D721Med (cell line): ENCODE data around the gene PI16.

ENCODE experiments used
- DNase-seq: peaks from one replicate; pipeline ENCODE4 v3.0.0; 2011; ENCODE audit warnings: low spot score; ENCODE audit not compliant: insufficient read length
- FAIRE-seq: peaks from 2 replicates; lab custom pipeline; 2011; peaks lifted over from hg19 to GRCh38; lab: Jason Lieb, UNC
- TF ChIP-seq, protein P1 (sequence below): IDR thresholded peaks from 2 replicates; pipeline ENCODE4 v1.5.1; 2012; ENCODE audit warnings: mild to moderate bottlenecking, control low read depth; ENCODE audit not compliant: insufficient read depth; ENCODE audit errors: missing control alignments

PI16 gene

DNA sequence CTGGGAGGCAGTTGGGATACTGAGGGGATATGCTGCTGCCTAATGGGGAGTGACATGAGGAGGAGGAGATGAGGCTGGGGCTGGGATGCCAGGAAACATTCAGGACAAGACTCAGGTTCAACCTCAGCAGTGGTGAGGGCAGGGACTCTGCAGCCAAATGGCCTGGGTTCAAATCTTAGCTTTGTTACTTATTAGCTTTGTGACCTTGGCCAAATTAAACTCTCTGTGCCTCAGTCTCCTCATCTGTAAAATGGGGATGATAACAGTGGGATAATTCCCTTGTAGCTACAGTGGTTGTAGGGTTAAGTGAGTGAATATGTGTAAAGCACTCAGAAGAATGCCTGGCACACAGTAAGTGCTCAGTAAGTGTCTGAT lies 1.9 kb downstream of the PI16 start:
- FAIRE-seq (no peak), DNase-seq (no peak)
- TF ChIP-seq, protein P1, sequence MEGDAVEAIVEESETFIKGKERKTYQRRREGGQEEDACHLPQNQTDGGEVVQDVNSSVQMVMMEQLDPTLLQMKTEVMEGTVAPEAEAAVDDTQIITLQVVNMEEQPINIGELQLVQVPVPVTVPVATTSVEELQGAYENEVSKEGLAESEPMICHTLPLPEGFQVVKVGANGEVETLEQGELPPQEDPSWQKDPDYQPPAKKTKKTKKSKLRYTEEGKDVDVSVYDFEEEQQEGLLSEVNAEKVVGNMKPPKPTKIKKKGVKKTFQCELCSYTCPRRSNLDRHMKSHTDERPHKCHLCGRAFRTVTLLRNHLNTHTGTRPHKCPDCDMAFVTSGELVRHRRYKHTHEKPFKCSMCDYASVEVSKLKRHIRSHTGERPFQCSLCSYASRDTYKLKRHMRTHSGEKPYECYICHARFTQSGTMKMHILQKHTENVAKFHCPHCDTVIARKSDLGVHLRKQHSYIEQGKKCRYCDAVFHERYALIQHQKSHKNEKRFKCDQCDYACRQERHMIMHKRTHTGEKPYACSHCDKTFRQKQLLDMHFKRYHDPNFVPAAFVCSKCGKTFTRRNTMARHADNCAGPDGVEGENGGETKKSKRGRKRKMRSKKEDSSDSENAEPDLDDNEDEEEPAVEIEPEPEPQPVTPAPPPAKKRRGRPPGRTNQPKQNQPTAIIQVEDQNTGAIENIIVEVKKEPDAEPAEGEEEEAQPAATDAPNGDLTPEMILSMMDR: no peak

DNA sequence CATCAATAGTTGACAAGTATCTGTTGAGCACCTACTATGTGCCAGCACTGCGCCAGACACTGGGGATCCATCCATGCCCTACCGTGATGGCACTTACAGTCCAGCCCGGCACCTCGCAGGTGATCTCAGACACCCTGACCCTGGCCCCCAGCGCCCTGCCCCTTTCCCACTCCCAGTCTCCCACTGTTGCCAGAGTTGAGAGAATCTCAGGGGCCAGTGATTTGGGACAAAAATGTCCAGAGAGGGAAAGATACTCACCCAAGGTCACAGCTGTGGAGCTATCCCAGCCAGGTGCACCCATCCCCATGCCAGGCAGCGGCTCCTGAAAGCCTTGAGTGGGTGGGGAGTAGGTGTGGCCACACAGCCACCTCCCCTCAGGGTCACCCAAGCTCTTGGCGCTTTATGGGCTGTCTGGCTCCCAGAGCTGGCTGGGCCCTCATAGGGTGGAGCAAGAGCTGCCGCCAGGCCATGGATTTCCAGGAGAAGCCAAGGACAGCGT lies 3.3 kb downstream of the PI16 start:
- DNase-seq (no peak), FAIRE-seq (no peak)
- TF ChIP-seq, protein P1: no peak

DNA sequence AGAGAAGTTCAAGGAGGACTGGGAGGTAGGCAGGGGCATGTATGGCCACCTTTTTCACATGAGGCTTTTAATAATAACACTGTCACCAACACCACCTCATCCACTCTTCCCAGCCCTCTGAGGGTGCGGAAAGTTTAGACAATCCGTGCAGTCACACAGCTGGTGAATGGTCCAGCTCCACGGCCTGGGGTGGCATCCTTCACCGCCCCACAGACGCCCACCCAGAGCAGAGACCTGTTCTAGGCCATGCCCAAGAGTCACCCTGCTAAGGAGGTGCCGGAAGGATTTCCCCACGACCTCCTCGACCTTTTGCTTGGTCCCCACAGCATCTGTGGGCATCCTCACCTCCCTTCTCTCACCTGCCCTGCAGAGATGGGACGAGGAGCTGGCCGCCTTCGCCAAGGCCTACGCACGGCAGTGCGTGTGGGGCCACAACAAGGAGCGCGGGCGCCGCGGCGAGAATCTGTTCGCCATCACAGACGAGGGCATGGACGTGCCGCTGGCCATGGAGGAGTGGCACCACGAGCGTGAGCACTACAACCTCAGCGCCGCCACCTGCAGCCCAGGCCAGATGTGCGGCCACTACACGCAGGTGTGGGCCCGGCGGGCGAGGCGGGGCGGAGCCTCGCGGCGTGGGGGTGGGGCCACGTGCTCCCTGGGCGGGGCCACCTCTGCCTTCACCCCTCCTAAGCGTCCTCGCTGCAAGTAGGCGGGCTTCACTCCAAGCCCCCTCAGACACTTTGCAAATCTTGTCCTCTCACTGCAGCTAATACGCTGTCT lies 4.4 kb downstream of the PI16 start:
- DNase-seq: no peak
- TF ChIP-seq, protein P1: no peak
- no peak for FAIRE-seq

DNA sequence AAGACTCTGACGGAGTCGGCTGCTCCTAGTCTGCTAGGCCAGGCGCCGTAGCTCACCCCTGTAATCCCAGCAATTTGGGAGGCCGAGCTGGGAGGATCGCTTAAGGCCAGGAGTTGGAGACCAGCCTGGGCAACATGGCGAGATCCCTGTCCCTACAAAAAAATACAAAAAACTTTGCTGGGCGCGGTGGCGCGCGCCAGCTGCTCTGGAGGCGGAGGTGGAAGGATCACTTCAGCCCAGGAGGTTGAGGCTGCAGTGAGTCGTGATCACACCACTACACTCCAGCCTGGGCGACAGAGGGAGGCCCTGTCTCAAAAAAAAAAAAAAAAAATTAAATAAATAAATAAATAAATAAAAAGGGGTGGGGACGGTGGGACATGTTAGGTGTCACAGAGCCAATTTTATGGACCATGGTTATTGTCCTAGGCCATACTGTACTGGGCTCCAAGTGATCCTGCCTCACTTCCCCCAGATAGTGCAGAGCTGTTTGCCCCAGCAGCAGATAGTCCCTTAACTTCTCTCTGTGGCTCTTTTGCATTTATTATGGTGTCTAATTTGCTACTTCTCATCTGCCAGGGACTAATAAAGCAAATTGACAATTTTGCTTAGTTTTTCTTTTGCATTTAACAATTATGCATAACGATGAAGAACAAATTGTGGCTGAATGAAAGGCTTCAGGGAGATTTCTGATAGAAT lies 5.2 kb downstream of the PI16 start:
- TF ChIP-seq, protein P1: no peak
- FAIRE-seq: no peak

DNA sequence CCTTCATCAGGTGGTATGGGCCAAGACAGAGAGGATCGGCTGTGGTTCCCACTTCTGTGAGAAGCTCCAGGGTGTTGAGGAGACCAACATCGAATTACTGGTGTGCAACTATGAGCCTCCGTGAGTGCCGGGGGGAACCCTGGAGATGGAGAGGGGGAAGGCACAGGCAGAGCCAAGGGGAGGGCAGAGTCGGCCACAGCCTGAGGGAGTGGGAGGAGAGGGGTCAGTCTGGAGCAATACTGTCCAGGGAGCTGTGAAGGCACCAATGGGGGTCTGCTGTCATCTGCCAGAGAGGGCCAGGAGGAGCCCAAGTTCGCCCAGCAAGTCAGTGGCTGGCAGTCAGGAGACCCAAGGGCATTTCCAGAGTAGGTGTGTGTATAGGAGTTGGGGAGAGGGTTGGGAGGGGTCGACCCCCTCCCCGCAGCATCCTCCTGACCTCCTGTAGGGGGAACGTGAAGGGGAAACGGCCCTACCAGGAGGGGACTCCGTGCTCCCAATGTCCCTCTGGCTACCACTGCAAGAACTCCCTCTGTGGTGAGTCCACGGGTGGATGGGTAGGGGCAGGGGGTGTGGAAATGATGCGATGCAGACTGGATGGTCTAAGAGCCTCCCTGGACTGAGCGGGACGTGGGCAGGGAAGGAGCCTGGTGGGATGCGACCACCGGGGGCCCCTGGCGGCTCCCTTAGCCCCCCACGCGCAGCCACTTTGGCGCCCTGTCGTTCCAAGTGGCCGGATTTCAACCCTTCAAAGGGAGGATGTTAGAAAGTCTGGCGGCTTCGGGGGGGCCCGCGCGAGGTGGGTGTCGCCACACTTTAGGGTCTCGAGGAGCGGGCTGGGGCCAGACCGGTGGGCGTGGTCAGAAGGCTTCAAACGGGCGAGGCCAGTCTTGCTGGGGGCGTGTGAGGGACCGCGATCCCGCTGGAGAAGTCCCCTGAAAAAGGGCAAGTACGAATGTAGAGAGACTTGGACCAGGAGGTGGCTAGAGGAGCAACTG lies 7.2 kb downstream of the PI16 start:
- TF ChIP-seq, protein P1: no peak
- no peak for FAIRE-seq
- no peak for DNase-seq

More for the DNA sequence above, 5.2 kb downstream of the PI16 start:
- DNase-seq: no peak

DNA sequence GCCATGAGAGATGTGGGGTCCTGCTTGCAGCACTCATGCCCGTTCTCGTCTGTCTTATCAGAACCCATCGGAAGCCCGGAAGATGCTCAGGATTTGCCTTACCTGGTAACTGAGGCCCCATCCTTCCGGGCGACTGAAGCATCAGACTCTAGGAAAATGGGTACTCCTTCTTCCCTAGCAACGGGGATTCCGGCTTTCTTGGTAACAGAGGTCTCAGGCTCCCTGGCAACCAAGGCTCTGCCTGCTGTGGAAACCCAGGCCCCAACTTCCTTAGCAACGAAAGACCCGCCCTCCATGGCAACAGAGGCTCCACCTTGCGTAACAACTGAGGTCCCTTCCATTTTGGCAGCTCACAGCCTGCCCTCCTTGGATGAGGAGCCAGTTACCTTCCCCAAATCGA lies 8.3 kb downstream of the PI16 start:
- TF ChIP-seq, protein P1: no peak
- FAIRE-seq: no peak
- DNase-seq: no peak
